GM23248 (cell line): ENCODE data around the gene ALX3. TPM values are rescaled to one million over a fixed set of nuclear protein-coding genes. Genes with fewer than 3 reads are reported as not detected.

Experiments
- DNase-seq: peaks from one replicate; pipeline ENCODE4 v3.0.0-alpha.2; 2015
- H2AFZ ChIP-seq: fragments of 200-600 bp; sonication (generic); 2 replicates; pipeline ENCODE4 v1.6.1; 2016; ENCODE audit warnings: antibody characterized with exemption
- H3F3A ChIP-seq: fragments of 200-600 bp; sonication (generic); 2 replicates; pipeline ENCODE4 v1.6.1; 2016; ENCODE audit warnings: mild to moderate bottlenecking, antibody characterized with exemption, mixed run types; ENCODE audit not compliant: insufficient read depth
- H3K27ac ChIP-seq: fragments of 200-600 bp; sonication (generic); 2 replicates; pipeline ENCODE4 v1.5.1; 2016; ENCODE audit warnings: mild to moderate bottlenecking
- H3K27me3 ChIP-seq: fragments of 200-600 bp; sonication (generic); replicated peaks from 2 replicates; pipeline ENCODE4 v1.6.1; 2016; ENCODE audit warnings: mild to moderate bottlenecking; ENCODE audit not compliant: insufficient read depth
- H3K36me3 ChIP-seq: fragments of 200-600 bp; sonication (generic); 2 replicates; pipeline ENCODE4 v1.6.1; 2016; ENCODE audit warnings: low read depth, mild to moderate bottlenecking
- H3K4me1 ChIP-seq: fragments of 200-600 bp; sonication (generic); 2 replicates; pipeline ENCODE4 v1.6.1; 2016; ENCODE audit warnings: mild to moderate bottlenecking; ENCODE audit not compliant: insufficient read depth
- H3K4me2 ChIP-seq: fragments of 200-600 bp; sonication (generic); one replicate; pipeline ENCODE4 v1.6.1; 2016; ENCODE audit warnings: mild to moderate bottlenecking; ENCODE audit not compliant: unreplicated experiment
- H3K4me3 ChIP-seq: fragments of 200-600 bp; sonication (generic); 2 replicates; pipeline ENCODE4 v1.5.1; 2016; ENCODE audit warnings: mild to moderate bottlenecking
- H3K79me2 ChIP-seq: fragments of 200-600 bp; sonication (generic); 2 replicates; pipeline ENCODE4 v1.6.1; 2016; ENCODE audit warnings: mild to moderate bottlenecking; ENCODE audit not compliant: insufficient read depth
- H3K9ac ChIP-seq: fragments of 200-600 bp; sonication (generic); 2 replicates; pipeline ENCODE4 v1.6.1; 2016; ENCODE audit warnings: mild to moderate bottlenecking
- H3K9me2 ChIP-seq: fragments of 200-600 bp; sonication (generic); 2 replicates; pipeline ENCODE4 v1.6.1; 2016; ENCODE audit warnings: mixed run types, mild to moderate bottlenecking, moderate library complexity; ENCODE audit not compliant: insufficient read depth
- H3K9me3 ChIP-seq: fragments of 200-600 bp; sonication (generic); one replicate; pipeline ENCODE4 v1.6.1; 2017; ENCODE audit warnings: low read depth
- H4K20me1 ChIP-seq: fragments of 200-600 bp; sonication (generic); 2 replicates; pipeline ENCODE4 v1.6.0; 2016; ENCODE audit not compliant: insufficient read depth
- EZH2 ChIP-seq: fragments of 200-600 bp; sonication (generic); IDR thresholded peaks from 2 replicates; pipeline ENCODE4 v1.6.1; 2018; ENCODE audit warnings: antibody characterized with exemption, mild to moderate bottlenecking; ENCODE audit not compliant: insufficient read depth, poor library complexity, severe bottlenecking
- EZH2phosphoT487 ChIP-seq: fragments of 200-600 bp; sonication (generic); IDR thresholded peaks from 2 replicates; pipeline ENCODE4 v1.6.1; 2018; ENCODE audit warnings: antibody characterized with exemption, moderate library complexity, mild to moderate bottlenecking, low read depth; ENCODE audit not compliant: insufficient read depth
- WGBS, 2 experiments: methylation state at CpG; one replicate each; pipeline ENCODE4 v1.1.6; 2015 to 2017; ENCODE audit warnings: low lambda C conversion rate in 2 of 2, low coverage in 1 of 2; ENCODE audit errors: missing lambda C conversion rate in 2 of 2; 5-methylcytosine and 5-hydroxymethylcytosine counted together
- in situ Hi-C: fragments of 300-500 bp; cut with MboI; formaldehyde crosslinking; loops from 2 replicates; pipeline ENCODE4 v1.15.0; 2020
- polyA plus RNA-seq: library from polyadenylated mRNA; unstranded; fragments of >200 nt; fragmentation: Nextera tagmentation; extraction: Ambion mirVana; gene quantifications from 2 replicates; pipeline ENCODE4 v1.2.1, GENCODE V29; 2016
- total RNA-seq: library from RNA; depleted of rRNA; stranded (reverse); fragments of >200 nt; shearing (Covaris generic); gene quantifications from 2 replicates; pipeline ENCODE4 v1.2.3, GENCODE V29; 2014

Gene ALX3
- total and polyA plus RNA-seq, 2 experiments from 2014 or later, result not detected

- 64 to 65% methylated on average over 7 of the region's 7 CpGs for WGBS, 2 experiments
- no peaks in the 10 kb centered on the region for H3K9me3 ChIP-seq
- no peaks in the 10 kb centered on the region for H3K27me3 ChIP-seq
- no peaks in the 10 kb centered on the region for H3K9me2 ChIP-seq
- H3K27ac ChIP-seq, result no peak overlapping the region
- H3K36me3 ChIP-seq, result no peaks in the 10 kb centered on the region
- H4K20me1 ChIP-seq, result no peaks in the 10 kb centered on the region
- no peak overlapping the region for H3K4me2 ChIP-seq
- no peaks in the 10 kb centered on the region for H3K79me2 ChIP-seq
- TF ChIP-seq EZH2, result no peak
- TF ChIP-seq EZH2phosphoT487, result no peak
- no peak overlapping the region for H3K4me3 ChIP-seq
- no peaks in the 10 kb centered on the region for H3K4me1 ChIP-seq
- in situ Hi-C loops, result no loop called here
- no peaks in the 10 kb centered on the region for H3F3A ChIP-seq
- H3K9ac ChIP-seq, result no peak overlapping the region
- no peak for DNase-seq
- H2AFZ ChIP-seq, result no peak overlapping the region
Observed at GRCh38 chr1:110107867-110108469, 37.5 kb upstream of the ALX3 start.

- DNase-seq, result peak; percentile 77
- TF ChIP-seq EZH2, result no peak
- no peak for TF ChIP-seq EZH2phosphoT487
- in situ Hi-C loops, result no loop called here
Observed at GRCh38 chr1:110106013-110106941, 35.8 kb upstream of the ALX3 start.

DNA sequence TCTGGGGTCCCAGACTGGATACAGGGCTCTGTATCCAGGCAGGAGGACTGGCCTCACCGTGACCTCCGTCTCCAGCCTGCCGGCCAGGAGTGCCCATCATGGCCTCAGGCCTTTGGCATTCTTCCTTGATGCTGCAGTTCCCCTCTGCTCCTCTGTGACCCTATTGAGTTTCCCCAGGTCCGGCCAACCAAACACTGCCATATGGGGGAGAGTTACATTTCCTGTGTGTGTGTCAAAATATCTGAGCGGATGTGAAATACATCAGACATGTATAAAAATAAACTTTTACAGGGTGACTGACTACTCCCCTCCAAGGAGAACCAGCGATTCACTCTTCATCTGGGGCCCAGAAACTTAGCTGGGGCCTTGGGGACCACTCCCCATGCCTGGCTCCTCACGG, 31.6 kb upstream of the ALX3 start:
- no peak overlapping the region for H3K4me2 ChIP-seq
- 72 to 75% methylated on average over 7 of the region's 7 CpGs for WGBS, 2 experiments
- no peak overlapping the region for H2AFZ ChIP-seq

More at GRCh38 chr1:110106013-110106941, 35.8 kb upstream of the ALX3 start:
- Histone ChIP-seq H3K4me3 (no peak overlapping the region), H2AFZ (no peak overlapping the region), H3K4me2 (no peak overlapping the region), H3K9me2 (no peaks in the 10 kb centered on the region), H3K4me1 (no peaks in the 10 kb centered on the region), H4K20me1 (no peaks in the 10 kb centered on the region), H3F3A (no peaks in the 10 kb centered on the region), H3K9me3 (no peaks in the 10 kb centered on the region), H3K27me3 (no peaks in the 10 kb centered on the region), H3K9ac (no peak overlapping the region), H3K27ac (no peak overlapping the region), H3K36me3 (no peaks in the 10 kb centered on the region), H3K79me2 (no peaks in the 10 kb centered on the region)
- 9 to 11% methylated on average over 8 of the region's 8 CpGs for WGBS, 2 experiments

GRCh38 chr1:110100335-110100734, 29.9 kb upstream of the ALX3 start:
- Histone ChIP-seq H2AFZ (no peak overlapping the region), H3K9me2 (no peaks in the 10 kb centered on the region), H3K4me3 (no peak overlapping the region), H3K36me3 (no peaks in the 10 kb centered on the region), H4K20me1 (no peaks in the 10 kb centered on the region), H3K27me3 (no peaks in the 10 kb centered on the region; the same call in 1 of the 2 replicates), H3K4me1 (no peaks in the 10 kb centered on the region), H3K27ac (no peak overlapping the region), H3K79me2 (no peaks in the 10 kb centered on the region), H3K9me3 (no peaks in the 10 kb centered on the region), H3K9ac (no peak overlapping the region), H3K4me2 (no peak overlapping the region), H3F3A (no peaks in the 10 kb centered on the region)
- no peak for DNase-seq
- no peak for TF ChIP-seq EZH2phosphoT487
- TF ChIP-seq EZH2, result no peak
- in situ Hi-C loops, result no loop called here
- 54 to 69% methylated on average over 2 of the region's 2 CpGs for WGBS, 2 experiments

More for the DNA sequence above, 31.6 kb upstream of the ALX3 start:
- no peaks in the 10 kb centered on the region for H3K9me3 ChIP-seq
- H4K20me1 ChIP-seq, result no peaks in the 10 kb centered on the region
- TF ChIP-seq EZH2phosphoT487 (no peak), EZH2 (no peak)
- no peak overlapping the region for H3K4me3 ChIP-seq
- DNase-seq, result no peak
- H3K9ac ChIP-seq, result no peak overlapping the region
- H3K27ac ChIP-seq, result no peak overlapping the region
- no peaks in the 10 kb centered on the region; the same call in 1 of the 2 replicates for H3K27me3 ChIP-seq
- in situ Hi-C loops, result no loop called here
- no peaks in the 10 kb centered on the region for H3K79me2 ChIP-seq
- H3K9me2 ChIP-seq, result no peaks in the 10 kb centered on the region
- no peaks in the 10 kb centered on the region for H3F3A ChIP-seq
- no peaks in the 10 kb centered on the region for H3K4me1 ChIP-seq
- no peaks in the 10 kb centered on the region for H3K36me3 ChIP-seq
